HL-60 (cell line): ENCODE results near the gene TMEM242.

Experiments used
- DNase-seq, 2 experiments: peaks; one replicate each; pipeline ENCODE4 v3.0.0-alpha.2; 2010 to 2020; ENCODE audit warnings: low read depth in 1 of 2, low spot score in 1 of 2
- H3K27ac ChIP-seq: fragments of 250-450 bp; sonication (Bioruptor Pico); replicated peaks from 2 replicates; pipeline ENCODE4 v1.5.1; 2020; ENCODE audit warnings: mild to moderate bottlenecking, moderate library complexity
- H3K27me3 ChIP-seq: fragments of 250-450 bp; sonication (Bioruptor Pico); 2 replicates; pipeline ENCODE4 v1.5.1; 2021; ENCODE audit warnings: mild to moderate bottlenecking, moderate library complexity; ENCODE audit not compliant: insufficient read depth, poor library complexity, severe bottlenecking
- H3K4me3 ChIP-seq: replicated peaks from 2 replicates; pipeline ENCODE4 v1.5.1; 2011; ENCODE audit warnings: mild to moderate bottlenecking, control low read depth, low read length; ENCODE audit not compliant: insufficient read depth
- CTCF ChIP-seq: IDR thresholded peaks from one replicate; pipeline ENCODE4 v1.5.1; 2011; ENCODE audit warnings: low read length, control low read depth, inconsistent platforms; ENCODE audit not compliant: insufficient read depth
- GABPA ChIP-seq: IDR thresholded peaks from 2 replicates; pipeline ENCODE4 v1.6.1; 2012; ENCODE audit warnings: low read depth
- POLR2AphosphoS5 ChIP-seq: IDR thresholded peaks from 2 replicates; pipeline ENCODE4 v1.6.1; 2012; ENCODE audit warnings: low read depth
- REST ChIP-seq: IDR thresholded peaks from 2 replicates; pipeline ENCODE4 v1.6.1; 2012; ENCODE audit warnings: low read depth; ENCODE audit not compliant: insufficient replicate concordance
- SPI1 ChIP-seq: IDR thresholded peaks from 2 replicates; pipeline ENCODE4 v1.6.1; 2012; ENCODE audit warnings: low read depth, mild to moderate bottlenecking, borderline replicate concordance

The TMEM242 gene

GRCh38 chr6:157330831-157331230 is 7.5 kb upstream of the TMEM242 start:
- no peak overlapping the region for H3K27ac ChIP-seq
- no peak for DNase-seq
- TF ChIP-seq CTCF = no peak
- TF ChIP-seq POLR2AphosphoS5 = no peak
- no peak for TF ChIP-seq REST
- H3K4me3 ChIP-seq = no peak overlapping the region
- H3K27me3 ChIP-seq = peaks cover 3% of the 10 kb centered on the region

GRCh38 chr6:157329829-157330228 is 6.5 kb upstream of the TMEM242 start:
- TF ChIP-seq REST = no peak
- TF ChIP-seq CTCF = no peak
- no peak for TF ChIP-seq SPI1
- no peak for TF ChIP-seq POLR2AphosphoS5
- TF ChIP-seq GABPA = no peak
- Histone ChIP-seq H3K4me3 (no peak overlapping the region), H3K27ac (no peak overlapping the region), H3K27me3 (peaks cover 3% of the 10 kb centered on the region)
- no peak for DNase-seq

GRCh38 chr6:157328108-157328692 is 4.9 kb upstream of the TMEM242 start:
- Histone ChIP-seq H3K27ac (no peak overlapping the region), H3K27me3 (peaks cover 3% of the 10 kb centered on the region)
- DNase-seq = no peak

More at GRCh38 chr6:157328108-157328692, 4.9 kb upstream of the TMEM242 start:
- H3K4me3 ChIP-seq = no peak overlapping the region
- TF ChIP-seq CTCF (no peak), SPI1 (no peak)
